GM12878 (cell line): ENCODE measurements around the gene LTA. TPM values are rescaled to one million over a fixed set of nuclear protein-coding genes. Genes with fewer than 3 reads are reported as not detected.

Experiments
- BACH1 ChIP-seq: fragments of 450-650 bp; IDR thresholded peaks from 2 replicates; pipeline ENCODE4 v1.6.1; 2017; ENCODE audit warnings: mild to moderate bottlenecking, borderline replicate concordance
- BMI1 ChIP-seq: fragments of 450-650 bp; IDR thresholded peaks from 2 replicates; pipeline ENCODE4 v1.6.1; 2016; ENCODE audit warnings: mild to moderate bottlenecking, moderate library complexity, borderline replicate concordance
- BRCA1 ChIP-seq: IDR thresholded peaks from 2 replicates; pipeline ENCODE4 v1.6.1; 2011; ENCODE audit warnings: low read depth, low read length, improper control_type of control experiment
- EP300 ChIP-seq, 2 experiments: fragments of 150-350 bp in 1 of 2; IDR thresholded peaks; 2 replicates each; pipeline ENCODE4 v1.6.1; 2011 to 2012; ENCODE audit warnings: low read depth in 2 of 2, low read length in 2 of 2, borderline replicate concordance in 1 of 2, improper control_type of control experiment in 1 of 2, inconsistent platforms in 1 of 2; ENCODE audit not compliant: control insufficient read depth in 1 of 2
- ETV6 ChIP-seq, 2 experiments: fragments of 450-650 bp in 1 of 2; IDR thresholded peaks in 1 of 2; conservative IDR thresholded peaks in 1 of 2; 2 replicates each; pipeline ENCODE4 v1.6.1; 2014; ENCODE audit warnings: antibody characterized with exemption in 1 of 2, borderline replicate concordance in 1 of 2, low read depth in 1 of 2, mild to moderate bottlenecking in 1 of 2, moderate library complexity in 1 of 2
- HDAC6 ChIP-seq: fragments of 200-600 bp; sonication (generic); IDR thresholded peaks from one replicate; pipeline ENCODE4 v1.8.0; 2017; ENCODE audit warnings: antibody characterized with exemption; ENCODE audit not compliant: unreplicated experiment
- NBN ChIP-seq: fragments of 450-650 bp; IDR thresholded peaks from 2 replicates; pipeline ENCODE4 v1.6.1; 2016
- PAX8 ChIP-seq: fragments of 450-650 bp; IDR thresholded peaks from 2 replicates; pipeline ENCODE4 v1.6.1; 2017; ENCODE audit warnings: mild to moderate bottlenecking, moderate library complexity
- TARDBP ChIP-seq: IDR thresholded peaks from 2 replicates; pipeline ENCODE4 v1.6.1; 2016; ENCODE audit warnings: borderline replicate concordance
- TCF3 ChIP-seq: IDR thresholded peaks from 2 replicates; pipeline ENCODE4 v1.6.1; 2012; ENCODE audit warnings: low read depth, mild to moderate bottlenecking, low read length, borderline replicate concordance; ENCODE audit not compliant: insufficient read depth
- TCF7 ChIP-seq: IDR thresholded peaks from 2 replicates; pipeline ENCODE4 v1.6.1; 2014; ENCODE audit warnings: antibody characterized with exemption, borderline replicate concordance
- ZNF207 ChIP-seq: fragments of 450-650 bp; IDR thresholded peaks from 2 replicates; pipeline ENCODE4 v1.6.1; 2014; ENCODE audit warnings: antibody characterized with exemption, mild to moderate bottlenecking, borderline replicate concordance
- polyA plus RNA-seq, 11 experiments: library from polyadenylated mRNA; depleted of rRNA in 4 of 11; unstranded in 6 of 11; stranded (reverse) in 5 of 11; fragments of >200 nt; fragmentation: Nextera tagmentation in 4 of 11; fragmentation: Illumina TruSeq in 1 of 11; extraction: Ambion mirVana in 4 of 11; extraction: Trizol in 1 of 11; gene quantifications; 1 replicate in 1 of 11; 2 replicates in 10 of 11; pipeline versions ENCODE4 v1.2.1 to v1.2.3, GENCODE V29; 2011 to 2016; ENCODE audit warnings: inconsistent platforms in 2 of 11, missing spikeins in 2 of 11, low read depth in 1 of 11
- total RNA-seq, 4 experiments: library from RNA; depleted of rRNA in 3 of 4; stranded (reverse); fragments of >200 nt in 3 of 4; fragmentation: Illumina TruSeq in 1 of 4; extraction: Trizol in 1 of 4; gene quantifications; 2 replicates each; pipeline versions ENCODE4 v1.2.1 to v1.2.3, GENCODE V29; 2013 to 2021
- TF ChIP-seq, protein P1 (sequence below): fragments of 450-650 bp; IDR thresholded peaks from 2 replicates; pipeline ENCODE4 v1.6.1; 2014; ENCODE audit warnings: mild to moderate bottlenecking
- TF ChIP-seq, protein P2 (sequence below): IDR thresholded peaks from 2 replicates; pipeline ENCODE4 v1.6.1; 2011; ENCODE audit warnings: borderline replicate concordance, low read depth, mild to moderate bottlenecking, moderate library complexity, mixed read lengths, low read length; ENCODE audit not compliant: insufficient read depth; ENCODE audit errors: extremely low read length
- TF ChIP-seq, protein P3 (sequence below): fragments of 450-650 bp; IDR thresholded peaks from 2 replicates; pipeline ENCODE4 v1.6.1; 2017; ENCODE audit warnings: mild to moderate bottlenecking
- TF ChIP-seq, protein P4 (sequence below): IDR thresholded peaks from 2 replicates; pipeline ENCODE4 v1.6.1; 2011; ENCODE audit warnings: mild to moderate bottlenecking, low read depth, low read length, moderate library complexity; ENCODE audit not compliant: insufficient replicate concordance
- TF ChIP-seq, protein P5 (sequence below): fragments of 450-650 bp; conservative IDR thresholded peaks from 2 replicates; pipeline ENCODE4 v1.6.1; 2017; ENCODE audit warnings: mild to moderate bottlenecking, moderate library complexity
- TF ChIP-seq, protein P6 (sequence below): fragments of 450-650 bp; IDR thresholded peaks from 2 replicates; pipeline ENCODE4 v1.6.1; 2016; ENCODE audit warnings: mild to moderate bottlenecking, moderate library complexity, borderline replicate concordance

Gene LTA
- total and polyA plus RNA-seq, 10 of the 15 experiments (the other 5 are each of a cell fraction or from before 2014, with no cell fraction given) = 27.5 to 100 (median 75.1) TPM

DNA sequence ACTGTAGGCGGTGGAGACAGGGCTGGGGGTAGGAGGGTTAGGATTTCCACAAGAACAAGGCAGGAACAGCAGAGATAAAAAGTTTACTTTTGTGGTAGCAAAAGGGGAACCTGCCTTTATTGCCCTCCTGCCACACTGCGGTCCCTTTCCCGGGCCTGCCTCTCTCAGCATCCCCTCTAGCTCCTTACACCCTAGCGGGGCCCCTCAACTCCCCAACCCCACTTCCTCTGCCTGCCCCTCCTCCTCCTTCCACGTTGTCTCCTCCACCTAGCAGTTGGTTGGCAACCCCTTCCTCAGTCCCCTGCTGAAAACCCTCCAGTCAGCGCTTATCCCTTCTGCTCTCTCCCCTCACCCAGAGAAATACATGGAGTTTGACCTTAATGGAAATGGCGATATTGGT, 43.7 kb downstream of the LTA start (continued):
- TF ChIP-seq, protein P1, sequence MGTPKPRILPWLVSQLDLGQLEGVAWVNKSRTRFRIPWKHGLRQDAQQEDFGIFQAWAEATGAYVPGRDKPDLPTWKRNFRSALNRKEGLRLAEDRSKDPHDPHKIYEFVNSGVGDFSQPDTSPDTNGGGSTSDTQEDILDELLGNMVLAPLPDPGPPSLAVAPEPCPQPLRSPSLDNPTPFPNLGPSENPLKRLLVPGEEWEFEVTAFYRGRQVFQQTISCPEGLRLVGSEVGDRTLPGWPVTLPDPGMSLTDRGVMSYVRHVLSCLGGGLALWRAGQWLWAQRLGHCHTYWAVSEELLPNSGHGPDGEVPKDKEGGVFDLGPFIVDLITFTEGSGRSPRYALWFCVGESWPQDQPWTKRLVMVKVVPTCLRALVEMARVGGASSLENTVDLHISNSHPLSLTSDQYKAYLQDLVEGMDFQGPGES = no peak
- TF ChIP-seq, protein P2, sequence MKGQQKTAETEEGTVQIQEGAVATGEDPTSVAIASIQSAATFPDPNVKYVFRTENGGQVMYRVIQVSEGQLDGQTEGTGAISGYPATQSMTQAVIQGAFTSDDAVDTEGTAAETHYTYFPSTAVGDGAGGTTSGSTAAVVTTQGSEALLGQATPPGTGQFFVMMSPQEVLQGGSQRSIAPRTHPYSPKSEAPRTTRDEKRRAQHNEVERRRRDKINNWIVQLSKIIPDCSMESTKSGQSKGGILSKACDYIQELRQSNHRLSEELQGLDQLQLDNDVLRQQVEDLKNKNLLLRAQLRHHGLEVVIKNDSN = no peak
- TF ChIP-seq BRCA1 = no peak
- TF ChIP-seq ZNF207 = no peak
- TF ChIP-seq, protein P3, sequence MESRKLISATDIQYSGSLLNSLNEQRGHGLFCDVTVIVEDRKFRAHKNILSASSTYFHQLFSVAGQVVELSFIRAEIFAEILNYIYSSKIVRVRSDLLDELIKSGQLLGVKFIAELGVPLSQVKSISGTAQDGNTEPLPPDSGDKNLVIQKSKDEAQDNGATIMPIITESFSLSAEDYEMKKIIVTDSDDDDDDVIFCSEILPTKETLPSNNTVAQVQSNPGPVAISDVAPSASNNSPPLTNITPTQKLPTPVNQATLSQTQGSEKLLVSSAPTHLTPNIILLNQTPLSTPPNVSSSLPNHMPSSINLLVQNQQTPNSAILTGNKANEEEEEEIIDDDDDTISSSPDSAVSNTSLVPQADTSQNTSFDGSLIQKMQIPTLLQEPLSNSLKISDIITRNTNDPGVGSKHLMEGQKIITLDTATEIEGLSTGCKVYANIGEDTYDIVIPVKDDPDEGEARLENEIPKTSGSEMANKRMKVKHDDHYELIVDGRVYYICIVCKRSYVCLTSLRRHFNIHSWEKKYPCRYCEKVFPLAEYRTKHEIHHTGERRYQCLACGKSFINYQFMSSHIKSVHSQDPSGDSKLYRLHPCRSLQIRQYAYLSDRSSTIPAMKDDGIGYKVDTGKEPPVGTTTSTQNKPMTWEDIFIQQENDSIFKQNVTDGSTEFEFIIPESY = no peak
- no peak for TF ChIP-seq TCF3
- no peak for TF ChIP-seq HDAC6
- no peak for TF ChIP-seq BACH1
- no peak for TF ChIP-seq PAX8
- TF ChIP-seq, protein P4, sequence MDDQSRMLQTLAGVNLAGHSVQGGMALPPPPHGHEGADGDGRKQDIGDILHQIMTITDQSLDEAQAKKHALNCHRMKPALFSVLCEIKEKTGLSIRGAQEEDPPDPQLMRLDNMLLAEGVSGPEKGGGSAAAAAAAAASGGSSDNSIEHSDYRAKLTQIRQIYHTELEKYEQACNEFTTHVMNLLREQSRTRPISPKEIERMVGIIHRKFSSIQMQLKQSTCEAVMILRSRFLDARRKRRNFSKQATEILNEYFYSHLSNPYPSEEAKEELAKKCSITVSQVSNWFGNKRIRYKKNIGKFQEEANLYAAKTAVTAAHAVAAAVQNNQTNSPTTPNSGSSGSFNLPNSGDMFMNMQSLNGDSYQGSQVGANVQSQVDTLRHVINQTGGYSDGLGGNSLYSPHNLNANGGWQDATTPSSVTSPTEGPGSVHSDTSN = no peak
- TF ChIP-seq BMI1 = no peak
- TF ChIP-seq, protein P5, sequence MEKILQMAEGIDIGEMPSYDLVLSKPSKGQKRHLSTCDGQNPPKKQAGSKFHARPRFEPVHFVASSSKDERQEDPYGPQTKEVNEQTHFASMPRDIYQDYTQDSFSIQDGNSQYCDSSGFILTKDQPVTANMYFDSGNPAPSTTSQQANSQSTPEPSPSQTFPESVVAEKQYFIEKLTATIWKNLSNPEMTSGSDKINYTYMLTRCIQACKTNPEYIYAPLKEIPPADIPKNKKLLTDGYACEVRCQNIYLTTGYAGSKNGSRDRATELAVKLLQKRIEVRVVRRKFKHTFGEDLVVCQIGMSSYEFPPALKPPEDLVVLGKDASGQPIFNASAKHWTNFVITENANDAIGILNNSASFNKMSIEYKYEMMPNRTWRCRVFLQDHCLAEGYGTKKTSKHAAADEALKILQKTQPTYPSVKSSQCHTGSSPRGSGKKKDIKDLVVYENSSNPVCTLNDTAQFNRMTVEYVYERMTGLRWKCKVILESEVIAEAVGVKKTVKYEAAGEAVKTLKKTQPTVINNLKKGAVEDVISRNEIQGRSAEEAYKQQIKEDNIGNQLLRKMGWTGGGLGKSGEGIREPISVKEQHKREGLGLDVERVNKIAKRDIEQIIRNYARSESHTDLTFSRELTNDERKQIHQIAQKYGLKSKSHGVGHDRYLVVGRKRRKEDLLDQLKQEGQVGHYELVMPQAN = no peak
- no peak for TF ChIP-seq ETV6 (conservative IDR thresholded peaks at IDR 0.05 in 1 of 2, IDR thresholded peaks at IDR 0.05 in 1 of 2; ENCODE audit: borderline replicate concordance in 1 of 2, low read depth in 1 of 2)
- TF ChIP-seq EP300 (IDR thresholded peaks at IDR 0.05; ENCODE audit: borderline replicate concordance in 1 of 2, control insufficient read depth in 1 of 2, low read depth in 2 of 2, low read length in 2 of 2) = no peak
- TF ChIP-seq NBN = peak; percentile 50
- TF ChIP-seq TARDBP = no peak
- no peak for TF ChIP-seq TCF7
- TF ChIP-seq, protein P6, sequence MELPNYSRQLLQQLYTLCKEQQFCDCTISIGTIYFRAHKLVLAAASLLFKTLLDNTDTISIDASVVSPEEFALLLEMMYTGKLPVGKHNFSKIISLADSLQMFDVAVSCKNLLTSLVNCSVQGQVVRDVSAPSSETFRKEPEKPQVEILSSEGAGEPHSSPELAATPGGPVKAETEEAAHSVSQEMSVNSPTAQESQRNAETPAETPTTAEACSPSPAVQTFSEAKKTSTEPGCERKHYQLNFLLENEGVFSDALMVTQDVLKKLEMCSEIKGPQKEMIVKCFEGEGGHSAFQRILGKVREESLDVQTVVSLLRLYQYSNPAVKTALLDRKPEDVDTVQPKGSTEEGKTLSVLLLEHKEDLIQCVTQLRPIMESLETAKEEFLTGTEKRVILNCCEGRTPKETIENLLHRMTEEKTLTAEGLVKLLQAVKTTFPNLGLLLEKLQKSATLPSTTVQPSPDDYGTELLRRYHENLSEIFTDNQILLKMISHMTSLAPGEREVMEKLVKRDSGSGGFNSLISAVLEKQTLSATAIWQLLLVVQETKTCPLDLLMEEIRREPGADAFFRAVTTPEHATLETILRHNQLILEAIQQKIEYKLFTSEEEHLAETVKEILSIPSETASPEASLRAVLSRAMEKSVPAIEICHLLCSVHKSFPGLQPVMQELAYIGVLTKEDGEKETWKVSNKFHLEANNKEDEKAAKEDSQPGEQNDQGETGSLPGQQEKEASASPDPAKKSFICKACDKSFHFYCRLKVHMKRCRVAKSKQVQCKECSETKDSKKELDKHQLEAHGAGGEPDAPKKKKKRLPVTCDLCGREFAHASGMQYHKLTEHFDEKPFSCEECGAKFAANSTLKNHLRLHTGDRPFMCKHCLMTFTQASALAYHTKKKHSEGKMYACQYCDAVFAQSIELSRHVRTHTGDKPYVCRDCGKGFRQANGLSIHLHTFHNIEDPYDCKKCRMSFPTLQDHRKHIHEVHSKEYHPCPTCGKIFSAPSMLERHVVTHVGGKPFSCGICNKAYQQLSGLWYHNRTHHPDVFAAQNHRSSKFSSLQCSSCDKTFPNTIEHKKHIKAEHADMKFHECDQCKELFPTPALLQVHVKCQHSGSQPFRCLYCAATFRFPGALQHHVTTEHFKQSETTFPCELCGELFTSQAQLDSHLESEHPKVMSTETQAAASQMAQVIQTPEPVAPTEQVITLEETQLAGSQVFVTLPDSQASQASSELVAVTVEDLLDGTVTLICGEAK = no peak
